CD14-positive monocyte (primary cell): ENCODE results near the gene ZNF343. TPM values are rescaled to one million over a fixed set of nuclear protein-coding genes. Genes with fewer than 3 reads are reported as not detected.
A peak's percentile ranks its signal among the peaks of the same experiment; 100 is the strongest.
"Not testable (repeated sequence)": the region's sequence is repeated elsewhere in the genome, so short reads cannot be mapped to it uniquely, and the experiment has no call there.

Experiments used
- DNase-seq, 3 donors: peaks; one replicate each; pipeline ENCODE4 v3.0.0-alpha.2; 2011 to 2022
- H2AFZ ChIP-seq: 2 replicates; pipeline ENCODE4 v1.6.0; 2012; ENCODE audit warnings: mild to moderate bottlenecking, low read depth, low read length, inconsistent platforms; ENCODE audit not compliant: insufficient read depth, poor library complexity, severe bottlenecking
- H3K27ac ChIP-seq, 2 donors: 1 replicate in 1 of 2; 2 replicates in 1 of 2; pipeline ENCODE4 v1.5.1; 2012 to 2013; ENCODE audit warnings: low read length in 2 of 2, control low read depth in 1 of 2, inconsistent platforms in 1 of 2, low read depth in 1 of 2, mild to moderate bottlenecking in 1 of 2
- H3K27me3 ChIP-seq, 2 donors: one replicate each; pipeline versions ENCODE4 v1.6.0 to v1.6.1; 2011 to 2013; ENCODE audit warnings: low read length in 2 of 2; ENCODE audit not compliant: control insufficient read depth in 2 of 2, insufficient read depth in 2 of 2
- H3K36me3 ChIP-seq, 2 donors: replicated peaks in 1 of 2; 1 replicate in 1 of 2; 2 replicates in 1 of 2; pipeline versions ENCODE4 v1.5.1 to v1.6.1; 2012 to 2013; ENCODE audit warnings: low read length in 2 of 2, control low read depth in 1 of 2, inconsistent platforms in 1 of 2, mild to moderate bottlenecking in 1 of 2; ENCODE audit not compliant: insufficient read depth in 2 of 2, control insufficient read depth in 1 of 2
- H3K4me1 ChIP-seq, 2 donors: 1 replicate in 1 of 2; 2 replicates in 1 of 2; pipeline versions ENCODE4 v1.5.1 to v1.6.1; 2012 to 2013; ENCODE audit warnings: low read length in 2 of 2, control low read depth in 1 of 2, inconsistent platforms in 1 of 2, mild to moderate bottlenecking in 1 of 2, moderate library complexity in 1 of 2; ENCODE audit not compliant: insufficient read depth in 2 of 2, control insufficient read depth in 1 of 2
- H3K4me2 ChIP-seq: replicated peaks from 2 replicates; pipeline ENCODE3; 2012; ENCODE audit warnings: low read length, moderate library complexity, mild to moderate bottlenecking; ENCODE audit not compliant: poor library complexity, severe bottlenecking; ENCODE audit errors: extremely low read depth
- H3K4me3 ChIP-seq, 3 experiments: fragments of 200-600 bp in 1 of 3; sonication (generic) in 1 of 3; replicated peaks in 1 of 3; 1 replicate in 2 of 3; 2 replicates in 1 of 3; pipeline ENCODE4 v1.5.1; 2011 to 2013; ENCODE audit warnings: low read length in 3 of 3, mild to moderate bottlenecking in 3 of 3, control low read depth in 2 of 3, low read depth in 2 of 3, inconsistent platforms in 1 of 3, moderate library complexity in 1 of 3
- H3K79me2 ChIP-seq: 2 replicates; pipeline ENCODE4 v1.6.0; 2012; ENCODE audit warnings: mild to moderate bottlenecking, control low read depth, inconsistent platforms, low read length, moderate library complexity; ENCODE audit not compliant: insufficient read depth
- H3K9ac ChIP-seq: 2 replicates; pipeline ENCODE4 v1.6.0; 2017; ENCODE audit warnings: low read length, mild to moderate bottlenecking; ENCODE audit not compliant: insufficient read depth, poor library complexity, severe bottlenecking
- H3K9me3 ChIP-seq, 2 donors: replicated peaks in 1 of 2; 1 replicate in 1 of 2; 2 replicates in 1 of 2; pipeline versions ENCODE4 v1.5.1 to v1.6.1; 2012 to 2013; ENCODE audit warnings: low read length in 2 of 2, control low read depth in 1 of 2; ENCODE audit not compliant: control insufficient read depth in 1 of 2, insufficient read depth in 1 of 2
- H4K20me1 ChIP-seq: 2 replicates; pipeline ENCODE4 v1.6.0; 2012; ENCODE audit warnings: mild to moderate bottlenecking, low read length, control low read depth, moderate library complexity; ENCODE audit not compliant: insufficient read depth
- H3K27ac Mint-ChIP-seq, 7 donors: one replicate each; pipeline ENCODE4 v1.8.0; 2020; ENCODE audit warnings: mild to moderate bottlenecking in 7 of 7, mixed read lengths in 7 of 7, moderate library complexity in 6 of 7, inconsistent platforms in 2 of 7
- H3K27me3 Mint-ChIP-seq, 3 donors: one replicate each; pipeline ENCODE4 v1.8.0; 2021 to 2022; ENCODE audit warnings: low read depth in 3 of 3, mild to moderate bottlenecking in 3 of 3, mixed read lengths in 3 of 3, moderate library complexity in 3 of 3, inconsistent platforms in 1 of 3
- H3K36me3 Mint-ChIP-seq, 2 donors: one replicate each; pipeline ENCODE4 v1.8.0; 2020; ENCODE audit warnings: mixed read lengths in 2 of 2, inconsistent platforms in 1 of 2, mild to moderate bottlenecking in 1 of 2
- H3K4me1 Mint-ChIP-seq: one replicate; pipeline ENCODE4 v1.8.0; 2020; ENCODE audit warnings: mild to moderate bottlenecking, mixed read lengths
- H3K4me3 Mint-ChIP-seq, 2 donors: one replicate each; pipeline ENCODE4 v1.8.0; 2020; ENCODE audit warnings: mild to moderate bottlenecking in 2 of 2, mixed read lengths in 2 of 2, moderate library complexity in 1 of 2
- H3K9me3 Mint-ChIP-seq, 7 donors: one replicate each; pipeline ENCODE4 v1.8.0; 2020 to 2022; ENCODE audit warnings: mixed read lengths in 7 of 7, mild to moderate bottlenecking in 6 of 7, moderate library complexity in 6 of 7, inconsistent platforms in 2 of 7
- CTCF ChIP-seq: fragments of 200-600 bp; IDR thresholded peaks from one replicate; pipeline ENCODE4 v1.8.0; 2022; ENCODE audit warnings: antibody characterized with exemption, mild to moderate bottlenecking
- WGBS: methylation state at CpG from one replicate; pipeline ENCODE4 v1.1.5; 2013; ENCODE audit warnings: missing lambda C conversion rate; ENCODE audit not compliant: insufficient coverage; 5-methylcytosine and 5-hydroxymethylcytosine counted together
- intact Hi-C, 2 donors: fragments of 100-400 bp; cut with micrococcal nuclease; formaldehyde crosslinking; loops; one replicate each; pipeline versions ENCODE4 v1.15.0 to v1.15.1; 2023
- polyA plus RNA-seq, 3 donors: library from polyadenylated mRNA; depleted of rRNA in 1 of 3; unstranded in 2 of 3; stranded (reverse) in 1 of 3; fragments of 300-500 nt in 2 of 3; fragments of >200 nt in 1 of 3; fragmentation: Illumina TruSeq in 2 of 3; gene quantifications; 1 replicate in 2 of 3; 2 replicates in 1 of 3; pipeline ENCODE4 v1.2.3, GENCODE V29; 2012 to 2021

ZNF343 gene
- polyA plus RNA-seq, 3 donors = 1.3 to 6.7 (median 1.3) TPM

GRCh38 chr20:2527762-2528161, 19.0 kb upstream of the ZNF343 start:
- Histone ChIP-seq H3K4me3 (no peak overlapping the region), H3K79me2 (no peaks in the 10 kb centered on the region), H3K27ac (no peak overlapping the region), H4K20me1 (no peaks in the 10 kb centered on the region), H3K9me3 (no peaks in the 10 kb centered on the region), H3K4me2 (no peak overlapping the region), H2AFZ (no peak overlapping the region), H3K9ac (no peak overlapping the region), H3K27me3 (peaks cover 7 to 40% of the 10 kb centered on the region in 2 donors), H3K4me1 (peaks cover 11% of the 10 kb centered on the region in 2 donors), H3K36me3 (no peaks in the 10 kb centered on the region)
- no peaks in the 10 kb centered on the region for H3K36me3 Mint-ChIP-seq
- H3K9me3 Mint-ChIP-seq = peaks cover 0 to 3% (median 0%) of the 10 kb centered on the region in 7 donors
- DNase-seq = no peak
- H3K4me3 Mint-ChIP-seq = no peak overlapping the region
- H3K27ac Mint-ChIP-seq = no peak overlapping the region
- H3K4me1 Mint-ChIP-seq = peaks cover 12% of the 10 kb centered on the region
- H3K27me3 Mint-ChIP-seq = peaks cover 43 to 52% (median 45%) of the 10 kb centered on the region in 3 donors
- intact Hi-C loops = loop anchor here in 1 of 2 donors (10.0 kb wide), 1 partner anchor 137 kb away; the partner anchor contains the start of gene IDH3B
- WGBS = 96% methylated on average over 3 of the region's 6 CpGs
- no peak for TF ChIP-seq CTCF

- H3K79me2 ChIP-seq, H3K9me3 Mint-ChIP-seq, H3K9ac ChIP-seq, H2AFZ ChIP-seq, H3K4me2 ChIP-seq, H3K9me3 ChIP-seq, H3K27ac ChIP-seq, H3K36me3 Mint-ChIP-seq, H4K20me1 ChIP-seq, H3K36me3 ChIP-seq, H3K4me3 ChIP-seq, DNase-seq: not testable (repeated sequence)
- WGBS = 98% methylated on average over 5 of the region's 5 CpGs
- Mint-ChIP-seq H3K27ac (peak overlapping the region in 1 of 7 donors; percentile 73), H3K27me3 (peaks cover 46 to 52% (median 47%) of the 10 kb centered on the region in 3 donors), H3K4me3 (peak overlapping the region in 1 of 2 donors; percentile 76), H3K4me1 (peaks cover 16% of the 10 kb centered on the region)
- Histone ChIP-seq H3K4me1 (peaks cover 11% of the 10 kb centered on the region in 2 donors), H3K27me3 (peaks cover 7 to 40% of the 10 kb centered on the region in 2 donors)
- intact Hi-C loops = loop anchor here in 1 of 2 donors (10.0 kb wide), 1 partner anchor 139 kb away; the partner anchor contains the start of gene IDH3B
Measured at GRCh38 chr20:2526218-2526583, 17.5 kb upstream of the ZNF343 start.
